Adipocyte (in vitro differentiated cells): ENCODE measurements around the gene COL11A1.
"Not testable (repeated sequence)": the region's sequence is repeated elsewhere in the genome, so short reads cannot be mapped to it uniquely, and the experiment has no call there.

Experiments
- DNase-seq: peaks from one replicate; pipeline ENCODE4 v3.0.0-alpha.2; 2015; ENCODE audit warnings: low read depth
- H3K27me3 ChIP-seq: replicated peaks from 2 replicates; pipeline ENCODE4 v1.7.0; 2013; ENCODE audit warnings: mild to moderate bottlenecking, low read length, moderate library complexity; ENCODE audit not compliant: control insufficient read depth, insufficient read depth
- H3K36me3 ChIP-seq: 2 replicates; pipeline ENCODE4 v1.7.0; 2013; ENCODE audit warnings: low read length, mild to moderate bottlenecking, moderate library complexity; ENCODE audit not compliant: control insufficient read depth, insufficient read depth, severe bottlenecking
- H3K4me1 ChIP-seq: 2 replicates; pipeline ENCODE4 v1.7.0; 2013; ENCODE audit warnings: mild to moderate bottlenecking, low read length, moderate library complexity; ENCODE audit not compliant: control insufficient read depth, insufficient read depth
- H3K4me3 ChIP-seq: 2 replicates; pipeline ENCODE4 v1.7.0; 2013; ENCODE audit warnings: mild to moderate bottlenecking, low read length, moderate library complexity
- H3K9ac ChIP-seq: 2 replicates; pipeline ENCODE4 v1.7.0; 2013; ENCODE audit warnings: mild to moderate bottlenecking, low read length, moderate library complexity
- H3K9me3 ChIP-seq: 2 replicates; pipeline ENCODE4 v1.7.0; 2013; ENCODE audit warnings: mild to moderate bottlenecking, low read length, moderate library complexity; ENCODE audit not compliant: control insufficient read depth

COL11A1 gene

GRCh38 chr1:102834688-102835320, 273.5 kb downstream of the COL11A1 start:
- peak; percentile 33 for DNase-seq
- Histone ChIP-seq H3K27me3 (no peaks in the 10 kb centered on the region), H3K9ac (no peak overlapping the region), H3K4me1 (peaks cover 17% of the 10 kb centered on the region), H3K9me3 (no peaks in the 10 kb centered on the region), H3K36me3 (no peaks in the 10 kb centered on the region), H3K4me3 (no peak overlapping the region)

- Histone ChIP-seq H3K4me1 (peaks cover 17% of the 10 kb centered on the region), H3K36me3 (no peaks in the 10 kb centered on the region), H3K9ac (no peak overlapping the region), H3K4me3 (no peak overlapping the region), H3K9me3 (no peaks in the 10 kb centered on the region), H3K27me3 (no peaks in the 10 kb centered on the region)
- no peak for DNase-seq
Measured at GRCh38 chr1:102833151-102833550, 275.2 kb downstream of the COL11A1 start.

- H3K27me3 ChIP-seq, H3K36me3 ChIP-seq, DNase-seq, H3K4me3 ChIP-seq, H3K9me3 ChIP-seq, H3K9ac ChIP-seq, H3K4me1 ChIP-seq: not testable (repeated sequence)
Measured at GRCh38 chr1:102826706-102827105, 281.6 kb downstream of the COL11A1 start.
